Tibial nerve (tissue), 3 donors: ENCODE data around the gene AURKAIP1.

Experiments used
- CTCF ChIP-seq, 5 experiments: fragments of 200-600 bp in 3 of 5; fragments of 450-650 bp in 2 of 5; sonication (generic) in 3 of 5; IDR thresholded peaks; one replicate each; pipeline ENCODE4 v1.5.1; 2016 to 2019; ENCODE audit warnings: antibody characterized with exemption in 5 of 5, mild to moderate bottlenecking in 3 of 5, moderate library complexity in 2 of 5
- POLR2A ChIP-seq, 2 donors: fragments of 450-650 bp; IDR thresholded peaks; one replicate each; pipeline ENCODE4 v1.6.1; 2017; ENCODE audit warnings: antibody characterized with exemption in 2 of 2, mild to moderate bottlenecking in 2 of 2, moderate library complexity in 2 of 2

GRCh38 chr1:1407636-1408318, 32.8 kb upstream of the AURKAIP1 start:
- TF ChIP-seq CTCF (IDR thresholded peaks at IDR 0.05) (no peak), POLR2A (IDR thresholded peaks at IDR 0.05) (no peak)
